Measurements from ENCODE around the gene GART. TPM values are rescaled to one million over a fixed set of nuclear protein-coding genes. Genes with fewer than 3 reads are reported as not detected.

Gene GART
- total RNA-seq, 4 donors from 2014 or later, result 45.4 to 69.0 (median 61.7) TPM

DNA sequence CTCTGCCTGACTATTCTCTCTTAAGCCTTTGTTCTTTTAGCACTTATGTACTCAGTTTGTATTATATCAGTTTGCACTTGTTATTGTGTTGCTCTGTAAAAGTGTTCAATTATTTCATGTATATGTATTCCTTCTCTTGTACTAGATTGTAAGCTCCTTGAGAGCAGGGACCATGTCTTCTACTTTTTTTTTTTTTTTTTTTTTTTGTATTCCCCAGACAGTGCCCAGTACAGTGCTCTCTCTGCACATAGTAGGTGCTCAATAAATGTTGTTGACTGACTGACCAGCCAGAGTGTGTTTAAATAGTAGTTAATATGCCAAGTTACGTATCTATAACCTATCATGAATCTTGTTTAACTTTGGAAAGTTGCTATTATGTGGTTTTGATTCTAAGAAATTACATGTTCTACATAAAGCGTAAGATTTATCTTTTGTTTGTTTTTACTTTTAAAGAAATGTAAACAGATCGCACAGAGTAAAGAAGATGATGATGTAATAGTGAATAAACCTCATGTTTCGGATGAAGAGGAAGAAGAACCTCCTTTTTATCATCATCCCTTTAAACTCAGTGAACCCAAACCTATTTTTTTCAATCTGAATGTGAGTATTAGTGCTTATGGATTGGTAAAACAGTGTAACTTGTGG is 17.0 kb upstream of the GART start:
- H3K4me1 ChIP-seq, result peaks cover 0 to 8% (median 0%) of the 10 kb centered on the region in 4 donors
- H3K4me3 ChIP-seq, result no peak overlapping the region
- H3K9me3 ChIP-seq, result no peaks in the 10 kb centered on the region
- H3K36me3 ChIP-seq, result peaks cover 0 to 93% (median 0%) of the 10 kb centered on the region in 3 donors
- TF ChIP-seq, protein P1, sequence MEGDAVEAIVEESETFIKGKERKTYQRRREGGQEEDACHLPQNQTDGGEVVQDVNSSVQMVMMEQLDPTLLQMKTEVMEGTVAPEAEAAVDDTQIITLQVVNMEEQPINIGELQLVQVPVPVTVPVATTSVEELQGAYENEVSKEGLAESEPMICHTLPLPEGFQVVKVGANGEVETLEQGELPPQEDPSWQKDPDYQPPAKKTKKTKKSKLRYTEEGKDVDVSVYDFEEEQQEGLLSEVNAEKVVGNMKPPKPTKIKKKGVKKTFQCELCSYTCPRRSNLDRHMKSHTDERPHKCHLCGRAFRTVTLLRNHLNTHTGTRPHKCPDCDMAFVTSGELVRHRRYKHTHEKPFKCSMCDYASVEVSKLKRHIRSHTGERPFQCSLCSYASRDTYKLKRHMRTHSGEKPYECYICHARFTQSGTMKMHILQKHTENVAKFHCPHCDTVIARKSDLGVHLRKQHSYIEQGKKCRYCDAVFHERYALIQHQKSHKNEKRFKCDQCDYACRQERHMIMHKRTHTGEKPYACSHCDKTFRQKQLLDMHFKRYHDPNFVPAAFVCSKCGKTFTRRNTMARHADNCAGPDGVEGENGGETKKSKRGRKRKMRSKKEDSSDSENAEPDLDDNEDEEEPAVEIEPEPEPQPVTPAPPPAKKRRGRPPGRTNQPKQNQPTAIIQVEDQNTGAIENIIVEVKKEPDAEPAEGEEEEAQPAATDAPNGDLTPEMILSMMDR (IDR thresholded peaks at IDR 0.05), result no peak
- no peak for TF ChIP-seq POLR2A (IDR thresholded peaks at IDR 0.05)
- H3K27ac ChIP-seq, result no peak overlapping the region
- no peaks in the 10 kb centered on the region for H3K27me3 ChIP-seq
- no peak for DNase-seq

DNA sequence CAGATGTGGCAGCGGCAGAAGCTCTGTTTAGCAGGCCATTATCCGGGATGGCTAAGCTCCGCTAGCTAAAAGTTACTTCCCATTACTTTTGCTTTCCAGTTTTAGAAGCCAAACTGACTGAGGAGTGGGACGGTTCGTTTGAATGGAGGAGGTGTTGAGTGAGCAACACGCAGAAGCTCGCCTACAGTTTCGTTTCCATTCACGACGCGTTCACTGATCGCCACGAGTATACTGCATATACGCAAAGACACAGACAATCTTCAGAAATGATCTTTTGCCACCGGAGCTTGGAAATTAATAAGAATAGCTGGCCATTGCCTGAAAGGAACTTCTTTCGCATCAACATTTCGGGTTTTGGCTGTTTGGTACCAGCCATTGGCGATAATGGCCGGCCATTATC is 15.5 kb upstream of the GART start:
- Histone ChIP-seq H3K27ac (no peak overlapping the region), H3K36me3 (peaks cover 0 to 95% (median 0%) of the 10 kb centered on the region in 3 donors), H3K4me1 (peaks cover 0 to 8% (median 0%) of the 10 kb centered on the region in 4 donors), H3K4me3 (no peak overlapping the region), H3K9me3 (no peaks in the 10 kb centered on the region), H3K27me3 (no peaks in the 10 kb centered on the region)
- no peak for TF ChIP-seq POLR2A (IDR thresholded peaks at IDR 0.05)
- TF ChIP-seq, protein P1 (IDR thresholded peaks at IDR 0.05), result no peak
- no peak for DNase-seq

DNA sequence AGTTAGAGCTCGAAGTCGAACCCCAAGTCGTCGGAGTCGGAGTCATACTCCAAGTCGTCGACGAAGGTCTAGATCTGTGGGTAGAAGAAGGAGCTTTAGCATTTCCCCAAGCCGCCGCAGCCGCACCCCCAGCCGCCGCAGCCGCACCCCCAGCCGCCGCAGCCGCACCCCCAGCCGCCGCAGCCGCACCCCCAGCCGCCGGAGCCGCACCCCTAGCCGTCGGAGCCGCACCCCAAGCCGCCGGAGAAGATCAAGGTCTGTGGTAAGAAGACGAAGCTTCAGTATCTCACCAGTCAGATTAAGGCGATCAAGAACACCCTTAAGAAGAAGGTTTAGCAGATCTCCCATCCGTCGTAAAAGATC is 13.0 kb upstream of the GART start:
- Histone ChIP-seq H3K4me1 (peaks cover 0 to 8% (median 0%) of the 10 kb centered on the region in 4 donors), H3K27ac (no peak overlapping the region), H3K36me3 (peaks cover 0 to 95% (median 0%) of the 10 kb centered on the region in 3 donors), H3K27me3 (no peaks in the 10 kb centered on the region), H3K9me3 (no peaks in the 10 kb centered on the region), H3K4me3 (no peak overlapping the region)
- no peak for TF ChIP-seq POLR2A (IDR thresholded peaks at IDR 0.05)
- TF ChIP-seq, protein P1 (IDR thresholded peaks at IDR 0.05), result no peak
- DNase-seq, result no peak

DNA sequence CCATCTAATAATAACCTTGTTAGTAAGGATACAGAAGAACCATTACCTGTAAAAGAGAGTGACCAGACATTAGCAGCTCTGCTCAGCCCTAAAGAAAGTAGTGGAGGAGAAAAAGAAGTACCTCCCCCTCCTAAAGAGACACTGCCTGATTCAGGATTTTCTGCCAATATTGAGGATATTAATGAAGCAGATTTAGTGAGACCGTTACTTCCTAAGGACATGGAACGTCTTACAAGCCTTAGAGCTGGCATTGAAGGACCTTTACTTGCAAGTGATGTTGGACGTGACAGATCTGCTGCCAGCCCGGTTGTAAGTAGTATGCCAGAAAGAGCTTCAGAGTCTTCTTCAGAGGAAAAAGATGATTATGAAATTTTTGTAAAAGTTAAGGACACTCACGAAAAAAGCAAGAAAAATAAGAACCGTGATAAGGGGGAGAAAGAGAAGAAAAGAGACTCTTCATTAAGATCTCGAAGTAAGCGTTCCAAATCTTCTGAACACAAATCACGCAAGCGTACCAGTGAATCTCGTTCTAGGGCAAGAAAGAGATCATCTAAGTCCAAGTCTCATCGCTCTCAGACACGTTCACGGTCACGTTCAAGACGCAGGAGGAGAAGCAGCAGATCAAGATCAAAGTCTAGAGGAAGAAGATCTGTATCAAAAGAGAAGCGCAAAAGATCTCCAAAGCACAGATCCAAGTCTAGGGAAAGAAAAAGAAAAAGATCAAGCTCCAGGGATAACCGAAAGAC is 12.5 kb upstream of the GART start:
- no peak for TF ChIP-seq POLR2A (IDR thresholded peaks at IDR 0.05)
- TF ChIP-seq, protein P1 (IDR thresholded peaks at IDR 0.05), result no peak
- Histone ChIP-seq H3K27me3 (no peaks in the 10 kb centered on the region), H3K4me1 (peaks cover 0 to 8% (median 0%) of the 10 kb centered on the region in 4 donors), H3K9me3 (no peaks in the 10 kb centered on the region), H3K4me3 (no peak overlapping the region), H3K27ac (no peak overlapping the region), H3K36me3 (peaks cover 0 to 95% (median 0%) of the 10 kb centered on the region in 3 donors)
- DNase-seq, result no peak

DNA sequence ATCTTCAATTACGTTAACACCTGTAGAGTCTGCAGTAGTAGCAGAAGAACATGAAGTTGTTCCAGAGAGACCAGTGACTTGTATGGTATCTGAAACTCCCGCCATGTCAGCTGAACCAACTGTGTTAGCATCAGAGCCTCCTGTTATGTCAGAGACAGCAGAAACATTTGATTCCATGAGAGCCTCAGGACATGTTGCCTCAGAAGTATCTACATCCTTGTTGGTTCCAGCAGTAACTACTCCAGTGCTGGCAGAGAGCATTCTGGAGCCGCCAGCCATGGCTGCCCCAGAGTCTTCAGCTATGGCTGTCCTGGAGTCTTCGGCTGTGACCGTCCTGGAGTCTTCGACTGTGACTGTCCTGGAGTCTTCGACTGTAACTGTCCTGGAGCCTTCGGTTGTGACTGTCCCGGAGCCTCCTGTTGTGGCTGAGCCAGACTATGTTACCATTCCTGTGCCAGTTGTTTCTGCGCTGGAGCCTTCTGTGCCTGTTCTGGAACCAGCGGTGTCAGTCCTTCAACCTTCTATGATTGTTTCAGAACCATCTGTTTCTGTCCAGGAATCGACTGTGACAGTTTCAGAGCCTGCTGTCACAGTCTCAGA is 11.2 kb upstream of the GART start:
- peaks cover 0 to 8% (median 0%) of the 10 kb centered on the region in 4 donors for H3K4me1 ChIP-seq
- DNase-seq, result no peak
- peaks cover 0 to 94% (median 0%) of the 10 kb centered on the region in 3 donors for H3K36me3 ChIP-seq

More for the DNA sequence above, 11.2 kb upstream of the GART start:
- Histone ChIP-seq H3K27me3 (no peaks in the 10 kb centered on the region), H3K9me3 (no peaks in the 10 kb centered on the region), H3K4me3 (no peak overlapping the region), H3K27ac (no peak overlapping the region)
- no peak for TF ChIP-seq POLR2A (IDR thresholded peaks at IDR 0.05)

All from Peyer's patch (tissue), 4 donors.